ENCODE results near the gene SERPINA9.

SERPINA9 gene

DNA sequence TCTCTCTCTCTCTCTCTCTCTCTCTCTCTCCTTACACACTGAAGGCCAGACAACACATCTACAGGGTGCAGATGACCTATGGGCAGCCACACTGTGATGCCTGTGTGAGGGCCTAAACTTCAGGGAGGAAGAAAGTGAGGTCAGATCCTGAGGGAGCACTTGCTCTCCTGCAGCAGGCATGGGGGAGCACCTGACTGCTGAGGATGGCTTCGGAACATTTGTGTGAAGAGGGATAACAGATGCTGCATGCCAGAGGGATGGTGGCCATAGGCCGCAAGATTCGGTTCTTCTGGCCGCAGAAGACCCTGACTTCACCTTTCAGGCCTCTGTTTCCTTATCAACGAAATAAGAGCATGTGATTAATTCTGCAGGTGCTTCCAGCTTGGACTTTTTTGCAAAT is 11.7 kb downstream of the SERPINA9 start:
- in situ Hi-C loops (cut with MboI; ENCODE audit: low sequenced_read_pairs), result no loop called here

DNA sequence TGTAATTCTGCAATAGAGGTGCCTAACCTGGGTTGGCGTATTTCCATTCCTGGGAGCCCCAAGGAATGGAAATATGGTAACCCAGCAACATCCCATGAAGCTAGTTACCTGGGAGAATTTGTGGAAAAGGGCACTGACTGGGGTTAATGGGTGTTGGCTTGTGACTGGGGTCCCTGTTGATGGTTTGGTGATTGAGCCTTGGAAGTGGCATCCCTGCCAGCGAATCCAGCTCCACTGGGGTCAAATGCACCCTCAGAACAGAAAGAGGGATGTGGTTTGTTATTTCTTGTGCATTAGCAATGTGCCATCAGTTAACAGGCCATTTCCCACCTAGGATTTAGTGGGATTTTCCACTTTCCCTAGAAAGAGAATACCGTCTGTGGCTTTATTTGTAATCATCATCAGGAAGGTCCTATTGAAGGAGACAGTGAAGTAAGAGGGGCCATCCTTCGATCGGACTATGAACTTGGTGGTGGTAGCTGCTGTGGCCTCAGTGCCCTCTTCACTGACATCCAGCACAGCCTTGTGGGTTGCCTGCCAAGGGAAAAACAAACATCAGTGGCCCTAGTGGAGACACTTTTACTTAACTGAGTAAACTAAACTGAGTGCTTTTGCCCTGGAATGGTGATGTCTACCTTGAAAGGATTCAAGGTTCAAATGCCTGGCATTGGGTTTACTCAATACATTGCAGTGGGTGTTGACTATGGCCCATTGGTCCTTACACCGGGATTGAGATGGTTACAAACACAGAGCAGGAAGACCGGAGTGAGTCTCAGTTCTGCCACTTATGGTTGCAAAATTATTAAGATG is 13.0 kb downstream of the SERPINA9 start:
- in situ Hi-C loops (cut with MboI; ENCODE audit: low sequenced_read_pairs), result no loop called here

DNA sequence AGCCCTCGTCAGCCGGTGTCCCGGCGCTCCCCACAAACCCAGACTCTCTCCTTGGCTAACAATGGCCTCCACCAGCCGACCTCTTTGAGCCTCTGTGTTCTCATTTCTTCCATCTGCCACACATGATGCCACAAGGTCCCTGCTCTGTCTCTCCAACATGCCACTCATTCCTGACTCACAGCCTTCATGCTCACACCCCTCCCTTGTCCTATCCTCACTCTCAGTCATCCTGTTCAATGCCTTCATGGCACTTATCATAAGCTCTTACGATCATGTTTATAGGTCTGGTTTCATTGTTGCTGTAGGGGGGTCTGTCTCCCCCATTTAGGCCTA is 13.8 kb downstream of the SERPINA9 start:
- in situ Hi-C loops (cut with MboI; ENCODE audit: low sequenced_read_pairs), result no loop called here

DNA sequence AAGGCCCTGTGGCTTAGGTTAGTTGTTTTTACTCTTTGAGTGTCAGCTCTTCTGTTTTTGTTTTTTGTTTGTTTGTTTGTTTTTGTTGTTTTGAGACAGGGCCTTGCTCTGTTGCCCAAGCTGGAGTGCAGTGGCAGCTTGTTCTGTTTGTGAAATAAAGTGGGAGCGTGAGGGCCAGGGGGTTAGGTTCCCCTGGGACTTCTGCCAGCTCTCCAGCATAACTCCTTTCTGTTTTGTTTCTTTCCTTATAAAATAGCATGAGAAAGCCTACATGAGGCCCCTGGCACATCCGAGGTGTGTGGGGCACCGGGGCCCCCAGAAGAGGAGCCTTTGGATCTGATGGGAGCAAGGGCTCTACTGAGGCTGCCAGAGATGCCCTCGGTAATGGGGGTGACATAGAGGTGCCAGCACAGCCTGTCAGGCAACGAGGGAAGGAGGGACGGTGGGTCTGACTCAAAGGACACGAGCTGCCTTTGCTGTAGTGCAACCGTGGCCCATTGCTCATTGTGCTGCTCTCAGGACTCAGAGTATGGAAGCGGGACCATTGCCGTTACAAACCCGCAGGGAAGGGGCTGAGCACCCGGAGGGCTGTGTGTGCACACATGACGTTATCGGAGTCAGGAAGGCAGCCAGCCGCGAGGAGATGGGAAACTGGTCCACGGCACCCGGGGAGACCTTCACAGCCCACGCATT is 14.3 kb downstream of the SERPINA9 start:
- in situ Hi-C loops (cut with MboI; ENCODE audit: low sequenced_read_pairs), result no loop called here

DNA sequence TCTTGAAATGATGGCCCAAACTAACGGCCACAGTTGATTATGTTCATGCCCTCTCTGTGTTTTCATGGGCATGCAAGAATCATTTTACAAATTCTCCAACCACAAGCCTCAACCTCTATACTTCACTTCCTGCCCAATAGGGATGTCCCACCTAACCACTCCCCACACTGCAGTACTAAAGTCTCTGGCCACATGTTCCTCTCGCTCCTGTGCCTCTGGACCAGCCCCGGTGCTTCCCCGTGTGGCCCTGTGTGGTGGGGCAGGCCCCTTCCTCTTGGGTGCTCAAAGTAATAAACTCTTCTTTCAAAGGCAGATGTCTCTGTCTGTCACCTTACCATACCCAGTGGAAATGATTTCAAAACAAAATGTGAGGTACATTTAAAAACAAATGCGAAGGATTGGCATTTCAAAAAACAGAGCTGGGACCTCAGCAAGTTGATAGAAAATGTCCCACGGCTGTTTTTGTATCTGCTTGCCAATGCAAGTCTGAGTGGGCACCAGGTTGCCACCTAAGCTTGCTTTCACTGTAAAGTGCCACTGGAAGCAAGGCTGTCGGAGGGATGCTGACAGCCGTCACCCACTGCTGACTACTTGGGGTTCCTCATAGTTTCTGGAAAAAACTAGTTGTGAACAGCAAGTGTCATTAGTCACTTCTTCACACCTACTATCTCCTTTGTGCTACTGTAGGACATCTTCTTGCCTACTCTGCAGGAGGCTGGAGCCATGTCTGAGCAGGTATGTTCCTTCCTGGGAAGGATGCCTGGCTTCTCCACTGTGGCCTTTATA is 15.2 kb downstream of the SERPINA9 start:
- in situ Hi-C loops (cut with MboI; ENCODE audit: low sequenced_read_pairs), result no loop called here

DNA sequence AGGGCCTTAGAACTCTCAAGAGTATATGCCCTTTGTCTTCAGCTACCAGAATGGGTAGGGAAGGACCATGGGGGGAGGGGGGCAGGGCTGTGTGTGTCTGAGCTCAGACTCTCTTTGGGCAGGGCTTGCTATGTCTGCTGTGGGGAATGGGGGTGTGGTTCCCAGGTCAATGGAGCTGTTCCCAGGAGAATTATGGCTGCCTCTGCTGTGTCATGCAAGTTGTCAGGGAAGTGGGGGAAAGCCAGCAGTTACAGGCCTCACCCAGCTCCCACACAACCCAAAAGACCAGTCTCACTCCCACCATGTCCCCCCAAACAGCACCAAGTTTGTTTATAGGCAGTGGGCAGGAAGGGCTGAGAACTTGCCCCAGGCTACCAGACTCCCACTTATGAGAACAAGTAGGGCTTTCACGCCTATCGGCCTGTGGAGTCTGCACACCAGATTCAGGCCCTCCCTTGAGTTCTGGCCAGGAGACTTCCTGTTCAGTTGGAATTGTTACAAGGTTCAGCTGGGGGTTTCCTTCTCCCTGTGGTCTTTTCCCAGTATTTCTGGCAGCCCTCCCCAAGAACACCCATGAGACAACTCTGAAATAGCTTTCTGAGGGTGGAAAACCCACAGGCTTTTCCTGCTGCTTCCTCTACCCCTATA is 17.3 kb downstream of the SERPINA9 start:
- in situ Hi-C loops (cut with MboI; ENCODE audit: low sequenced_read_pairs), result no loop called here

DNA sequence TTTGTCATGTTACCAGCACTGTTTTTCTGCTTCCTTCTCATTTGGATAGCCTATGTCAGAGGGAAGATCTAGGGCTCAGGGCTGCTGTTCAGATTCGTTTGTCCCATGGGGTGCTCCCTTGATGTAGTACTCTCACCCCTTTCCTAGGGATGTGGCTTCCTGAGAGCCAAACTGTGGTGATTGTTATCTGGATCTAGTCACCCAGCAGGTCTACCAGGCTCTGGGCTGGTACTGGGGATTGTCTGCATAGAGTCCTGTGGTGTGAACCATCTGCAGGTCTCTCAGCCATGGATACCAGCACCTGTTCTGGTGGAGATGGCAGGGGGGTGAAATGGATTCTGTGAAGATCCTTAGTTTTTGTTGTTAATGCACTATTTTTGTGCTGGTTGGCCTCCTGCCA is 17.9 kb downstream of the SERPINA9 start:
- in situ Hi-C loops (cut with MboI; ENCODE audit: low sequenced_read_pairs), result no loop called here

DNA sequence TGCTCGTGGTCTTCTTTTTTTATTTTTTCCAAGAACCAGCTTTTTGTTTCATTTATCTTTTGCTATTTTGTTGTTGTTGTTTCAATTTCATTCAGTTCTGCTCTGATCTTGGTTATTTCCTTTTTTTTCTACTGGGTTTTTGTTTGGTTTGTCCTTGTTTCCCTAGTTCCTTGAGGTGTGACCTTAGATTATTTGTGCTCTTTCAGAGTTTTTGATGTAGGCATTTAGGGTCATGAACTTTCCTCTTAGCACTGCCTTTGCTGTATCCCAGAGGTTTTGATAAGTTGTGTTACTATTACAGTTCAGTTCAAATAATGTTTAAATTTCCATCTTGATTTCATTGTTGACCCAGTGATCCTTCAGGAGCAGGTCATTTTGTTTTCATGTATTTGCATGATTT is 20.1 kb downstream of the SERPINA9 start:
- in situ Hi-C loops (cut with MboI; ENCODE audit: low sequenced_read_pairs), result no loop called here

DNA sequence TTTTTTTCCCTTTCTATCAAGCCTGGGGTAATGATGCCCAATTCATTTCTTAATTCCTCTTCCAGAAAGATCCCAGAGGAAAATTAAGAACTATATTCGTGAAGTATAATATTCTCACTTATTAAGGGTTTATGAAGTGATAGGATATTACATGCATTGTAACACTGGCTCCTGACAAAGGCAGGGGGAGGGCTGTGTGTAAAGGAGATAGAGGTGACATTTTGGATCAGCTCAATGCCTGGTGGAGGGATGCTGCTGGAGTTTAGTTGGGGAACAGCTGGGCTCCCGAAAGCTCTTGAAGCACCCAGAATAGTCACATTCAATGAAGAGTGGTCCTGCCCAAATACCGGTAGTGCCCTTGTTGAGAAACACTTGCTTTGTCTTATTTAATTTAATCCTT is 24.2 kb downstream of the SERPINA9 start:
- in situ Hi-C loops (cut with MboI; ENCODE audit: low sequenced_read_pairs), result no loop called here

DNA sequence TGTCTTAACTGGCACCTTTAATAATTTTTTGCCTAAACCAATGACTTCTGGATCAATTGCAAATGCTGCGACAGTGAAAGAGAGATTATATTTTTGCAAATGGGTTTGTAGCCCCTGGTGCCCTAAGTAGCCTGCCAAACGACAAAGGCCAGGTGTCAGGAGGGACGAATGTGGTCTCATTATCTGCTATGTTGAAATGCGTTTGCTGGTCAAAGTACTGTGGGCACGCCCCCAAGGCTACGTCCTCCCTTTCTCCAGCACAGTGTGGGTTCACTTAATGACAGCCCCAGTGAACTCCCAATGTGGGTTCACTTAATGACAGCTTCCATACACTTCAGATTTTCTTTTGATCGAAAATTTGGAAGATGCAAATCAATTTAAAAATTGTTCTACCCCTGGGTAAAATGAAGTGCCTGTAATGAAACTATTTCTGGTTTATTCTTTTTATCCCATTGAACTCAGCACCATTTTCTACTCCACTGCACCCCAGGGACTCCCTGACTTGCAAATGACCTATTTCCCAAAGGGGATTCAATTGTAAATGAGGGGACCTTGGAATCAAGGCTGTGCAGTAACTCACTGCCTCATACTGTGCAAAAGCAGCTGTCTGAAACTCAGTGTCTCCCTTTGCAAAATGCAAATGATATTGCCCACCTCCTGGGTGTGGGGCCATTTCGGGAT is 24.8 kb downstream of the SERPINA9 start:
- in situ Hi-C loops (cut with MboI; ENCODE audit: low sequenced_read_pairs), result no loop called here

DNA sequence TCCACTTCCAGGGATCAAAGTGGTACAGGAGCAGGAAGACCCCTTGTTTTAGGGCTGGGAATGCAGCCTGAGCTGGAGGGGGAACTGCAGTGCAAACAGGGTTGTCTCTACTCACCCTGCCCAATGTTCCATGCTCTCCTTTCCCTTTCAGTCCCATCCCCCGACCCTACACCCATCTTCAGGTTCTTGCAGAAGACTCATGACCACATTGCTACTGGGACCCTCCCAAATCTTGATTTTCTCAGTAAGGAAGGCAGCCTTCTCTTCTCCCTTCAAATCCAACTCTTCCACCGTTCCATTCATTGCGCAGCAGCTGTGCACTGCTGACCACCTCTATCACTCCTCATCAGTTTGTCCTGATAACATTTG is 25.3 kb downstream of the SERPINA9 start:
- in situ Hi-C loops (cut with MboI; ENCODE audit: low sequenced_read_pairs), result no loop called here

DNA sequence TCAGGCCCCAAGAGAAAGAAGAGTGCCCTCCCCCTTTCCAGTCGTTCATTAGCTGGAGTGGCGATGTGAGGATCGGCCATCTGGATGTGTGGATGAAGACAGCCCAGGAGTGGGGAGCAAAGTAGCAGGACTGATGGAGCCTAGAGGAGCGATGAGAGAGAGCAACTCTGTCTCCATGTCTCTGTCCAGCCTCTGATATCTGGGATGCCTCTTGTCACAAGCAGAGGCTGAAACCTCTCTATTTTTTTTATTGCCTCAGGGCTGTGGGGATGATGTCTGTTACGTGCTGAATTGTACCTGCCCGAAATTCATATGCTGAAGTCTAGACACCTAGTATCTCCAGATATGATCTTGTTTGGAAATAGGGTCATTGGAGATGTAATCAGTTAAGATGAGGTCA is 26.1 kb downstream of the SERPINA9 start:
- in situ Hi-C loops (cut with MboI; ENCODE audit: low sequenced_read_pairs), result no loop called here

DNA sequence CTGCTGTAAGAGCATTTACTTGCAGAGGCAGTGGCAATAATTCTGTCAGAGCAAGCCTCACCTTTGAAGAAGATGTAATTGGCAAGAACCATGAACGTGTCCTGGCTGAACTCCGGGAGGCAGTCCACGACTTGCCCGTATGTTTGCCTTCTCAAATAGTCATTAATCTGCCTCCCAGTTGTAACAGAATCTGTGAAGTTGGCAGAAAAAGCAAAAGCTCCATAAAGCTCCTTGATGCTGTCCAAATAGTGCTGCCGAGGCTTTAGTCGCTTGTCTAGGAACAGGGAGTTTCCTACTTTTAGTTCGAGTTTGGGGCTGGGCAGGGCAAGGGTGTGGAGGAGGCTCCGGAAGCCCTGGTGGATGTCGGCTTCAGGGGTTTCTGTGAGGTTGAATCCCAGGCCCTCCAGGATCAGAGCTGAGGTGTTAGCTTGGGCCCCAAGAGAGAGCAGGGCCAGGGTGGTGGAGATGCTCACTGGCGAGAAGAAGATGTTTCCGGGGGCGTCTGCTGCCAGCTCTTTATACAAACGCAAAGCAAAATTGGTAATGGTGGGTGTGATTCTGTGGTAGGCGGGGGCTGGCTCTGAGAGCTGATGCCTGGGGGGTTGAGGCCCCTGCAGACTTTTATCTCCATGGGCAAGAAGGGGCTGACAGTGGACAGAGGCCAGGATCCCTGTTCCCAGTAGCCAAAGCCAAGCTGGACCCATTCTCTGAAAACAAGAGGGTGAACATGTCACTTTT is 27.8 kb downstream of the SERPINA9 start:
- in situ Hi-C loops (cut with MboI; ENCODE audit: low sequenced_read_pairs), result no loop called here

DNA sequence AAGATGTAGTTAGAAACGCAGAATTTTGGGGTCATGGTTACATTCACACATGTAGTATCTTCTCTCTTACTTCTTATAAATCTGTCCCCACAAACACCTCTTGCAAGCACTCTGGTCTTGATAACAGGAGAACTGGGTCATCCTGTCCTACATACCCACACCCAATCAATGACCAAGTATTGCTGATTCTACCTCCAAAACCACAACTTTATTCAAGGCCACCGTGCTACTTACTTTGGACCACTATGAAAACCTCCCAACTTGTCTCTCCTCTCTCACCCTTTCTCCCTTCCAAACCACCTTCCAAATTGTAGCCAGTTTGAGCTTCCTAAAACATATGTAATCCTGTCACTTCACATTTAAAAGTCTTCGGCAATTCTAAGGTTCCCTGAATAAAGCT is 28.8 kb downstream of the SERPINA9 start:
- in situ Hi-C loops (cut with MboI; ENCODE audit: low sequenced_read_pairs), result no loop called here

DNA sequence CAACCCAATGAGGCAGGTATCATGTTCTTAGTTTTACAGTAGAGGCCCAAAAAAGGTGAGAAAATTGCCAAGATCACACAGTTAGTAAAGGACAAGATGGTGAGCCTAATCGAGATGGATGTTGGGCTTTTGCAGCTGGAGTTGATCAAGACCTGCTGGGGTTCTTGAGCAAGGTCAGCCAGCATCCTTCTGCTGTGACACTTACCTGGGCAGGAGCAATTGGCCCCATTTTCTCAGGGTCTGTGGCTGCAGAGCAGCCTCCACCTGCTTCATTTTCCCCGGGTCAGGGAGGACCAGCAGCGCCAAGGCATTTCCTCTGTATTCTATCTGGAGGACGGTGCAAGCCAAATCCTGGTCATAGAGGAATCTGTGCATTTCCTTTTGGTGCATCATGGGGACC is 29.9 kb downstream of the SERPINA9 start:
- in situ Hi-C loops (cut with MboI; ENCODE audit: low sequenced_read_pairs), result no loop called here

DNA sequence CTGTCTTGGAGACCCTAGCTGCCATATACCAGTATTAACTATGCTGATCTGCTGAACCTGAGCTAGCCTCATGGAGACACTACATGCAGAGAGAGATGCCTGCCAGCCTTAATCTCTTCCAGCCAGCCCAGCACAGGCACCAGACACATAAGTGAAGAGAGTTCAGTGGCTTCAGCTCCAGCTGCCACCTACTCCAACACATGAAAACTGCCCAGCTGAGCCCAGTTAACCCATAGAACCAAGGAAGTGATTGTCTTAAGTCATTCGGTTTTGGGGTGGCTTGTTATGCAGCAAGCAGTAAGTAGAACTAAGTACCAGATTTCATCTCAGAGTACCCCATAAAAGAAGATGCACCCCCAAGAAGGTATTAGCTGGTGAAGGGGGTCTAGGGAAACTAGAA is 31.0 kb downstream of the SERPINA9 start:
- in situ Hi-C loops (cut with MboI; ENCODE audit: low sequenced_read_pairs), result no loop called here

DNA sequence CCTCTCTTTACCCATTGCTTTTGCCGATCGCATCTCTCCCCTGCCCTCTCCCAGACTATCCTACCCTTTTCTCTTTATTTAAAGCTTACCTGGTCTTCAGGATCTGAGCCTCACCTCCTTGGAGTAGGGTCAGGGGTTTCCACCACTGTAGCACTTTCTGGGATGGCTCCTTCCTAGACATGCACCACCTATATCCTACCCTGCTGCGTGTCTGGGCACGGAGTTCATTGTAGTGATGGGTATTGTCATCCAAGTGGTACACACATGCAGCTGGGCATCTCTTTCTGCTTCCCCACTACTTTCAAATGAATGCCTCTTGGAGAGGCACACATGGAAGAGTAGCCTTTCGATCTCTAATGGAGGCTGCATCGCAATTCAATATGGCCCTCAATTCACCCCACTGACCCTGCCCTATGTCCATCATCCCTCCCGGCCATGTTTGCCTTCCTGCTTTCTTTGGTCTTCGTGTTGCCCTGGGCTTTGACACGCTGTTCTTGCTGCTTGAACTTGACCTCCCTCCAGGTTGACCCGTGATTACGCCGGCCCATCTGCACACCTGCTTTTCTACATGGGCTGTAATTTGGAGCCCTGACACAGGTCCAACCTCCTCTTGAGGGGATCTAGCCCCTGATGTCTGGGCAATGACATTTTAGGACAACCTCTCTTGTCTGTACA is 34.3 kb downstream of the SERPINA9 start:
- in situ Hi-C loops (cut with MboI; ENCODE audit: low sequenced_read_pairs), result no loop called here

DNA sequence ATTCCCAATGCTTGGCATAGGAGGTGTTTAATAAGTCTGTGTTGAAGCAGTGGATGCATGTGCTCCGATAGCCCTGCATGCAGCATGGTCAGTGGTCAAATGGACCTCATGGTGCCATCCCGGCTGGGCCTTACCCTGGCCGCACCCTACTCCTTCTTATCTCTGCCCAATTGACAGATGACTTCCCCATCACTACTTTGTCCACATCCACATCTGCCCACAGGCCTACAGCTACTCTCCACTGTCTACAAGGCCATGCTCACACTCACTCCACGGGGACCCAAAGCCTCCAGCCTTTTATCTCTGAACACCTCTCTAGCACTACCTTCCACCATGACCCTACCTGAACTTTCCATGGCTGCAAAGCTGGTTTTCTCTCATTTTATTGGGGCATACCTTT is 34.9 kb downstream of the SERPINA9 start:
- in situ Hi-C loops (cut with MboI; ENCODE audit: low sequenced_read_pairs), result no loop called here

DNA sequence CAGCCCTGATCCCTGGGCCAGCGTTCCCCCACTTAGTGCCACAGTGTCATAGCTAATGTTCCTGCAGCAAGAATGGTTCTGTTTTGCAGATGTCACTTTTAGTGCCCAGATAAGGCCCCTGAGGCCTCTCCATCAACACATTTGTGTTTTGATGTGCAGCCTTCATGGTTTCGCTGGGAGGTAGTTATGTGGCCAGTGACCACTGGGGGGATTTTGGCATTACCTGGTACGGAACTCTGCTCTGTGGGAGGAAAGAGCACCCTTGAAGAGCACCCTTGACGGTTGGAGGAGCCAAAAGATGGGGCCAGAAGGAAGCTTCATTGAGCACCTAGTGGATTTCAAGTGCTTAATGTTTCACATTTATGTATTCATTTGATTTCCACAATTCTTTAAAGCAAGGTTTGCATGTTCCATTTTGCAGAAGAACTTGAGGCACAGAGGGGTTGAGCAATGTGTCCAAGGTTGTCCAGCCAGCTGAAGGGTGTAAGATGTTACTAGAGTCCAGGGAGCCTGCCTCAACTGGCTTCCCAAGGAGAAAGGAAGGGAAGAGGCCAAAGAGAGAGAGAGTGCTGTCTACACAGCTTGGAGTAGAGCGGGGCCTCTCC is 36.4 kb downstream of the SERPINA9 start:
- in situ Hi-C loops (cut with MboI; ENCODE audit: low sequenced_read_pairs), result no loop called here
